HG03045 (cell line): Measurements from ENCODE around the gene LRTM1.

Experiments
- ATAC-seq: cut with Tn5 transposase; IDR thresholded peaks from one replicate; pipeline ENCODE4 v1.9.1; 2021; ENCODE audit warnings: mild to moderate bottlenecking, moderate library complexity; ENCODE audit not compliant: unreplicated experiment

LRTM1 gene

DNA sequence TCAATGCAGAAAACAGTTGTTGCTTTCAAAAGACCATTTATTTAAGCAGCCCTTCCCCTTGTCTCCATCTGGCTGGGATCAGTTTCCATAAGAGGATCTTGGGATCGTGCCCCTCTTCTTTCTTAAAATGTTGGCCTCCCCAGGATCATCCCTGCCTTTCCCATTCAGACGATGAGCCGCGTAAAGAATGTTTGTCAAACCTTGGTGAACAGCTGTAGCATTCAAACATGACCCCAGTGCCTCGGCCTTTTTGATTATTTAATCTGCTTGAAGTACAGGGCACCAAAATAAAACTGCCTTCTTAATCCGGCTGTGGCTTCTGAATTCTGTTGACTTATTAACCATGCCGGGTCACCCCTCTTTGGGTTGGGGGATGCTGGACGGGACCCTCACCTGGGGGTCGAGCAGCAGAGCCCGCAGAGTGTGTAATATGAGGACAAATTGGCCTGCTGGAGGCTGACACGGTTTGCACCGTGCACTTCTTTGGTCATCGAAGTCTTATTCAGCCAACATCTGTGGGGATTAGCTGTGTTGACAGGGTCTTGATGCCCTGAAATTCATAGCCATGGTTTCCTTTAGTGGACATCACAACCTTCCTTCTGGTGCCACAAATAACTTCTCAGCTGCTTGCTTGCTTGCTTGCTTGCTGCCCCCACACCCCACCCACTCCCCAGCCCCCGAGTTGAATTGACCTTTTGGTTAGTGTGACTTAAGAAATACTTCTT is at the start of gene LRTM1:
Gene LRTM1 (minus strand): TSS at position 14 of the 725 bp plus-strand sequence. CDS start 148 bp downstream, outside the sequence.
- ATAC-seq: no peak

- ATAC-seq: no peak
Measured at GRCh38 chr3:54977439-54977838, 49.6 kb upstream of the LRTM1 start.

GRCh38 chr3:54970895-54971294 is 43.0 kb upstream of the LRTM1 start:
- ATAC-seq: no peak

DNA sequence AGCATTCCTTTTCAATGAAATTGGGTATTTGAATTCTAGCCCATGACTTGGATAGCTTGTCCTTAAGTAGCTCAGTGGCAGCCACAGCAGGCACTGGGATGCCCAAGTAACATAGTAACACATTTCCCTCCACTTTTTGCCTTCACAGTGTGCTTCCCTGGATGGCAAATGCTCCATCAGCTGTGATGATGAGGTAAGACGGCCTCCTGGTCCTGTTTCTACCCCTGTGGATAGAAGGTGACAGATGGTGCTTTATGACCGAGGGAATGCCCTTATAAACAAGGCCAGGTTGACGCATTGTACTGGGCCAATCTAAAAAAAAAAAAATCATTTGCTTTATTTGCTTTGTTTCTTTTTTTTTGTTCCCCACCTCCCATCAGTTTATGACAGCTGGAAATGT is 41.8 kb upstream of the LRTM1 start:
- ATAC-seq: no peak

DNA sequence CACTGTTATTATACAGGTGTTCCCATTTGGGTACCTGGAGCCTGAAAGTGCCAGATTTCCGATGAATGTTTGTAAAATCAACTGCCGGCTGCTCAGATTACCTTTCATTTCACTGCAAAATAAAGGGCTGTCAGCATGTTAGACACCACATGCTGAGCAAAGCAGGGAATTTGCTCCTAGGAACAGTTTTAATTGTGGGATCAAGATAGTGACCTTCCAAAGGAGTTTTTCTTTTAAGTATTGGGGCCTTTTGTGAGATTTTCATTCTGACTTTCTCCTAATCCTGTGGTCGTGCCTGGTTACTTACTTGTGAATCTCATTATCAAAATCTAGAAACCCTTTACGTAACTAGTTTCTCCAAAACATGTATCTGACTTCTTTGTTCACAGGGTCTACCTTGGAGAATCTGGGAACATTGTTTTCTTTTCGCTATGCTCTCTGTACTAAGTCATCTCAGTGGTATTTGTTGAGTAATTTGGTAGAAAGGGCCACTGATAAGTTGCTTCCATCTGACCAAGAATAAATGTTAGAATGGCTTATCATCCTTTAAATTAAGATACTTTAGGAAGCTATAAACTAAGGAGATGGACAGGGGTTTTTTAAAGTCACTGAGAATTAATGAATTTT is 40.8 kb upstream of the LRTM1 start:
- ATAC-seq: no peak

GRCh38 chr3:54967731-54968161 is 39.9 kb upstream of the LRTM1 start:
- no peak for ATAC-seq

GRCh38 chr3:54966979-54967378 is 39.1 kb upstream of the LRTM1 start:
- no peak for ATAC-seq

- ATAC-seq: no peak
Measured at GRCh38 chr3:54965746-54966145, 37.9 kb upstream of the LRTM1 start.

GRCh38 chr3:54964081-54964480 is 36.2 kb upstream of the LRTM1 start:
- no peak for ATAC-seq

GRCh38 chr3:54963641-54964040 is 35.8 kb upstream of the LRTM1 start:
- no peak for ATAC-seq

- ATAC-seq: no peak
Measured at GRCh38 chr3:54962200-54962599, 34.3 kb upstream of the LRTM1 start.

DNA sequence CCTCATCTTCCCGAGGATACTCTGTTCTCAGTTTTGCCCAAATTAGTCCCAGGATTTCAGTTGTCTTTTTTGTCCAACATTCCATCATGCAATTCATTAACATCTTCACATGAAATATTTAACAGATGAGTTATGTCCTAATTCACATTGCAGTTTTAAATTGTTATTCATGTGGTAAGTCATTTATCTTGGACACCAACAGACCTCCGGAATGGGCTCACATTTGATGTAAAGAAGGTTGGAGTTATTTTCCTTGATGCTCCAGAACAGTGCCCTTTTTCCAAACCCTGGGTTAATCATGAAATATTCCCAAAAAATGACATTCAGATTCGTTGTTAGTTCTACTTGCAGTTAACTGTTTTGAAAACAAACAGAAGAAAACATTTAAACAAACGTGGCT is 32.8 kb upstream of the LRTM1 start:
- no peak for ATAC-seq

DNA sequence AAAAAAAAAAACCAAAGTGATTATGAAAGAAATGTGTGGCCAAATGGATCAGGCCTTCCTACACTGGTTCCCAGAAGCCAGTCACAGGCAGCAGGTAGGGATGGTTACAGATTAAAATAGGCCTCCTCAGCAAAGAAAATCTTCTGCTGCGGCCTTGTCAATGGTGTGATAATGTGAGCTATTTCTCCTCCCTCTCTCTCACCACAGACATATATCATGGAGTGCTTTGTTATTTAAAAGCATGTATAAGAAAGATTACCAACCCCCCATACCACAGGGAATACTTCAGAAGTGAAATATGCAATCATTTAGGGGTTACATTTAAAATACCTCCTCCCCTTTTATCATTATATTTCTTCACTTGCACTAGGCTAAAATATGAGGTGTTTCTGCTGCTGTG is 32.2 kb upstream of the LRTM1 start:
- no peak for ATAC-seq

DNA sequence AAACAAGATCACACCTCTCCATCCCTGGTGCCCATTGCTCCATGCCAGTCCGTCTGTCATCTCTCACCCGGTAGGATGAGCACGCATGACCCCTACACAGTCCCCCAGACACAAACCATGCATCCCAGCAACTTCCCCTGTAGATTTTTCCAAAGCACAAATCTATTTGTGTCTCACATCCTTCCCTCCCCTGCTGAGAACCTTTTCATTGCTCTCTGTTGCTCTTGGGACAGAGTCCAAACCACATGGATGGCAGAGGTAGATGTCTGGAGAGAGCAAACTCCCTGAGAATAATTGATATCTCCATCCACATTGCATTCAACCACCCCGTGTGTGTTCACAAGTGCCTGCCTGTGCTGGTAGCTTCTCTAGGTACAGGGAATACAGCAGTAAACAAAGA is 29.9 kb upstream of the LRTM1 start:
- no peak for ATAC-seq

GRCh38 chr3:54955941-54956340 is 28.1 kb upstream of the LRTM1 start:
- no peak for ATAC-seq

GRCh38 chr3:54955496-54955895 is 27.6 kb upstream of the LRTM1 start:
- ATAC-seq: no peak

DNA sequence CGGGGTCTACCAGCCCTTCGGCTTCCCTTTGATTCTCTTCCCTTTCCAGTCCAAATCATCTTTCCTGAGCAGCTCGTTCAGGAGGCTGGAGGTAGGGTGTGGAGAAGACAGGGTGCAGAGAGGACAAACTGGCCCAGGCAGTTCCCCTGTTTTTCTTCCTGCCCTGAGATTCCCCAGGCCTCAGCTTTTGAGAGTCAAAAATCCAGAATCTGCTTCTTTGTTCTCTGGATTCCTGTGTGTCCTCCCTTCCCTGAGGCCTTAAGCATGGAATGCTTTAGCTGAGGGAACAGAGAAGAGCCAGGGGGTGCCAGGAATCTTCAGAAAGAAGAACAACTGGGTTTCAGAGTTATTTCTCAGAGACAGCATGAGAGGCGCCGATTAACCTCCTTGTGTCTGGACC is 26.7 kb upstream of the LRTM1 start:
- ATAC-seq: no peak

- ATAC-seq: no peak
Measured at GRCh38 chr3:54954022-54954421, 26.2 kb upstream of the LRTM1 start.

DNA sequence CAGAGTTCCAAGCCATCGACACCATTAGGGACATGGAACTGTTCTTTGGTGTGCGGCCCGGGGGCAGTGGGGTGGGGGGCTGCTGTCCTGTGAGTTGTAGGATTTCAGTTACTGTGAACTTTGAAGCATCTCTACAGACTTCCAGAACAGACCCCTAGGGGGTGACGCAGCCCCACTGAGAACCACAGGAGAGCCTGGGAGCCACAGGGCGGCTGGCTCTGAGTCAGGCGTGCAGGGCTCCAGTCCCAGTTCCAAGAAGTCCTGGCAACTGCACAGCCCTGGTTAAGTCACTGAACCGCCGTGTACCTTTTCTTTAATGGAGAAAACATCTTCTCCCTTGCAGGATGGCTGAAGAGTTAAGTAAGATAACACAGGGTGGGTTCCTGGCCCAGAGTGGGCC is 23.5 kb upstream of the LRTM1 start:
- no peak for ATAC-seq

GRCh38 chr3:54950391-54951003 is 22.6 kb upstream of the LRTM1 start:
- no peak for ATAC-seq

- ATAC-seq: no peak
Measured at GRCh38 chr3:54949491-54950044, 21.7 kb upstream of the LRTM1 start.
